MM.1S (cell line): ENCODE measurements around the gene PTX3.
A peak's percentile ranks its signal among the peaks of the same experiment; 100 is the strongest.

Source experiments
- DNase-seq: peaks from one replicate; pipeline ENCODE4 v3.0.0-alpha.2; 2015
- H2AFZ ChIP-seq: fragments of 300-600 bp; sonication (generic); 2 replicates; pipeline ENCODE4 v1.6.0; 2016; ENCODE audit warnings: antibody characterized with exemption, low read length
- H3F3A ChIP-seq: fragments of 300-600 bp; sonication (generic); 2 replicates; pipeline ENCODE4 v1.6.1; 2016; ENCODE audit warnings: mild to moderate bottlenecking, antibody characterized with exemption, low read length, moderate library complexity, mixed read lengths; ENCODE audit not compliant: insufficient read depth
- H3K27ac ChIP-seq: fragments of 300-600 bp; sonication (generic); 2 replicates; pipeline ENCODE4 v1.5.1; 2016; ENCODE audit warnings: mild to moderate bottlenecking, low read length
- H3K27me3 ChIP-seq: fragments of 300-600 bp; sonication (generic); replicated peaks from 2 replicates; pipeline ENCODE4 v1.6.0; 2016; ENCODE audit warnings: low read length; ENCODE audit not compliant: insufficient read depth
- H3K36me3 ChIP-seq: fragments of 300-600 bp; sonication (generic); replicated peaks from 2 replicates; pipeline ENCODE4 v1.6.1; 2016; ENCODE audit warnings: mild to moderate bottlenecking, low read length, mixed read lengths; ENCODE audit not compliant: insufficient read depth
- H3K4me1 ChIP-seq: fragments of 300-600 bp; sonication (generic); 2 replicates; pipeline ENCODE4 v1.6.1; 2016; ENCODE audit warnings: low read length, mixed read lengths
- H3K4me2 ChIP-seq: fragments of 300-600 bp; sonication (generic); 2 replicates; pipeline ENCODE4 v1.6.0; 2016; ENCODE audit warnings: low read depth, low read length
- H3K4me3 ChIP-seq: fragments of 300-600 bp; sonication (generic); 2 replicates; pipeline ENCODE4 v1.5.1; 2016; ENCODE audit warnings: low read length, mixed read lengths
- H3K79me2 ChIP-seq: fragments of 300-600 bp; sonication (generic); 2 replicates; pipeline ENCODE4 v1.6.1; 2016; ENCODE audit warnings: mixed run types, low read length, mixed read lengths
- H3K9ac ChIP-seq: fragments of 300-600 bp; sonication (generic); 2 replicates; pipeline ENCODE4 v1.6.1; 2016; ENCODE audit warnings: low read length, mixed read lengths
- H3K9me2 ChIP-seq: fragments of 300-600 bp; sonication (generic); replicated peaks from 2 replicates; pipeline ENCODE4 v1.6.1; 2016; ENCODE audit warnings: mild to moderate bottlenecking, low read length, mixed read lengths; ENCODE audit not compliant: insufficient read depth
- H3K9me3 ChIP-seq: fragments of 300-600 bp; sonication (generic); replicated peaks from 2 replicates; pipeline ENCODE4 v1.6.1; 2016; ENCODE audit warnings: mild to moderate bottlenecking, low read length, mixed read lengths; ENCODE audit not compliant: insufficient read depth
- H4K20me1 ChIP-seq: fragments of 300-600 bp; sonication (generic); 2 replicates; pipeline ENCODE4 v1.6.1; 2016; ENCODE audit warnings: mild to moderate bottlenecking, low read length, moderate library complexity, mixed read lengths; ENCODE audit not compliant: insufficient read depth
- EZH2 ChIP-seq: fragments of 300-600 bp; sonication (generic); optimal IDR thresholded peaks from 2 replicates; pipeline ENCODE3; 2017; ENCODE audit warnings: low read depth, mild to moderate bottlenecking, antibody characterized with exemption, low read length, mixed read lengths
- EZH2phosphoT487 ChIP-seq: fragments of 300-600 bp; sonication (generic); IDR thresholded peaks from 2 replicates; pipeline ENCODE4 v1.6.1; 2018; ENCODE audit warnings: antibody characterized with exemption, low read length
- TF ChIP-seq, protein P1 (sequence below): fragments of 300-600 bp; sonication (generic); IDR thresholded peaks from 2 replicates; pipeline ENCODE4 v1.5.1; 2016; ENCODE audit warnings: antibody characterized with exemption, low read length, mixed read lengths

PTX3 gene

DNA sequence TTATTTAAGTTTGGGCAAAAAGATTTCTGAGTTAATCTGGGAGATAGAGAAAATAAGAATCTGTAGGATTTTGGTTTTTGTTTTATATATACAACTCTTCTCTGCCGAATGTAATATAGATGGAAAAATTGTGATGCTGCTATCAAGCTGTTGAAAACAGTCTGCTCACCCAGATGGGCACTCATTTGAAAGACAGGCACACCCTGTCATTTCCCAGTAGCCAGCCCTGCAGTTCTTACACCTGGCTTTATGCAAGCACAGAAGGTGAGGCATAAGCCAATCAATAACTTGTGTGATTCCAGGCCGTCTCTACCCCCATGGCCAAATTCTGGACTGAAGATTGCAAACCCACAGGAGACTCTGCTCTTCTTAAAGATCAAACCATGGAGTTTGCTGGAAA, 27.1 kb upstream of the PTX3 start:
- Histone ChIP-seq H3K9me2 (no peaks in the 10 kb centered on the region), H3K4me2 (no peak overlapping the region), H3K4me1 (peaks cover 9% of the 10 kb centered on the region), H2AFZ (no peak overlapping the region), H3K27ac (no peak overlapping the region), H3K4me3 (no peak overlapping the region), H3K9ac (no peak overlapping the region), H3F3A (no peaks in the 10 kb centered on the region), H3K27me3 (no peaks in the 10 kb centered on the region), H3K36me3 (no peaks in the 10 kb centered on the region), H4K20me1 (no peaks in the 10 kb centered on the region), H3K79me2 (no peaks in the 10 kb centered on the region), H3K9me3 (no peaks in the 10 kb centered on the region)
- TF ChIP-seq EZH2, result no peak
- DNase-seq, result no peak

DNA sequence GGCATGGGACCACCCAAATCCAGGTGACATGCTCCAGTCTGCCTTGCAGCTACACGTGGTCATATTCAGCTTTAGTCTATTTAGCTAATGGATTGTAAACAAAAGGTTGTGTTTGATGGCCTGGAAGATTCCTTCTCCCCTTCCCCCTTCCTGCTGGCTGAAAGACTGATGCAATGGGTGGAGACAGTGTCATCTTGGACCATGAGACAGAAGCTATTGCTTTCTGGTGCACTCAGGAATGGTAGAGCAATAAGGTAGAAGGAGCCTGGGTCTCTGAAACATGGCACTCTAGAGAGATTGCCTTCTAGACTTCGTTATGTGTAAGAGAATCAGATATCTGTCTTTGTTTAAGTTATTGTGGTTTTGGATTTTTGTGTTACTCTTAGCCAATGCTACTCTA, 25.7 kb upstream of the PTX3 start:
- no peak overlapping the region for H3K9ac ChIP-seq
- no peaks in the 10 kb centered on the region for H3K79me2 ChIP-seq
- no peaks in the 10 kb centered on the region for H3K36me3 ChIP-seq
- H3K9me2 ChIP-seq, result no peaks in the 10 kb centered on the region
- no peaks in the 10 kb centered on the region for H3K27me3 ChIP-seq
- peaks cover 6% of the 10 kb centered on the region; the same call in 1 of the 2 replicates for H3F3A ChIP-seq
- no peak for DNase-seq
- H3K9me3 ChIP-seq, result no peaks in the 10 kb centered on the region
- no peak overlapping the region for H3K27ac ChIP-seq
- H4K20me1 ChIP-seq, result no peaks in the 10 kb centered on the region
- no peak overlapping the region for H2AFZ ChIP-seq
- H3K4me2 ChIP-seq, result no peak overlapping the region
- no peak overlapping the region for H3K4me3 ChIP-seq
- TF ChIP-seq, protein P1, sequence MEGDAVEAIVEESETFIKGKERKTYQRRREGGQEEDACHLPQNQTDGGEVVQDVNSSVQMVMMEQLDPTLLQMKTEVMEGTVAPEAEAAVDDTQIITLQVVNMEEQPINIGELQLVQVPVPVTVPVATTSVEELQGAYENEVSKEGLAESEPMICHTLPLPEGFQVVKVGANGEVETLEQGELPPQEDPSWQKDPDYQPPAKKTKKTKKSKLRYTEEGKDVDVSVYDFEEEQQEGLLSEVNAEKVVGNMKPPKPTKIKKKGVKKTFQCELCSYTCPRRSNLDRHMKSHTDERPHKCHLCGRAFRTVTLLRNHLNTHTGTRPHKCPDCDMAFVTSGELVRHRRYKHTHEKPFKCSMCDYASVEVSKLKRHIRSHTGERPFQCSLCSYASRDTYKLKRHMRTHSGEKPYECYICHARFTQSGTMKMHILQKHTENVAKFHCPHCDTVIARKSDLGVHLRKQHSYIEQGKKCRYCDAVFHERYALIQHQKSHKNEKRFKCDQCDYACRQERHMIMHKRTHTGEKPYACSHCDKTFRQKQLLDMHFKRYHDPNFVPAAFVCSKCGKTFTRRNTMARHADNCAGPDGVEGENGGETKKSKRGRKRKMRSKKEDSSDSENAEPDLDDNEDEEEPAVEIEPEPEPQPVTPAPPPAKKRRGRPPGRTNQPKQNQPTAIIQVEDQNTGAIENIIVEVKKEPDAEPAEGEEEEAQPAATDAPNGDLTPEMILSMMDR, result no peak
- TF ChIP-seq EZH2phosphoT487 (no peak), EZH2 (no peak)
- peaks cover 24% of the 10 kb centered on the region for H3K4me1 ChIP-seq

DNA sequence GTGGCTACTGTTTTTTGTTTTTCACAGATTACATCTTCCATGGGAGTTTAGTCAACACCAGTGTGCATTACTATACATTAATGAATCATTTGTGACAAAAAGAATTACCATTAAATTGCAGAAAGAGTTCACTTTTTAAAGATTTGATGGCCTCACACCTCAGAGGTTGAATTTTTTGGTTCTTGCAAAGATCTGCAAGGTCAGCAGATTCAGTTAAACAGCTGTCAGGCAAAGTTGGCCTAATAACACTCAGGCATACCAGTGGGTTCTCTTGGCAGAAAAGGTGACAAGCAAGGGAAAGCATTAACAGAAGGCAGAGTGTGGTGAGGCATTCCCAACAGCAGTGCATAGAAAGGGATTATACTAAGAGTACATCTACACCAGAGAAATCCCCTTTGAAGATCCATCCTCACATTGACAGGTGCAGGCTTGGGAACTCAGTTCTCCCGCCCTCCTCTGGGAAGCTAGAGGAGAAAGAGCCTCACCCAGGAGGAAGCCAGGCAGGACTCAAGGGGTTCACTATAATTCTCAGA, 24.3 kb upstream of the PTX3 start:
- H3F3A ChIP-seq, result peaks cover 15% of the 10 kb centered on the region
- no peaks in the 10 kb centered on the region for H3K27me3 ChIP-seq
- H3K9me3 ChIP-seq, result no peaks in the 10 kb centered on the region
- H3K4me2 ChIP-seq, result no peak overlapping the region
- no peaks in the 10 kb centered on the region for H3K79me2 ChIP-seq
- H3K36me3 ChIP-seq, result no peaks in the 10 kb centered on the region
- no peak overlapping the region for H3K27ac ChIP-seq
- H3K4me1 ChIP-seq, result peaks cover 38% of the 10 kb centered on the region
- H2AFZ ChIP-seq, result no peak overlapping the region
- TF ChIP-seq EZH2 (no peak), EZH2phosphoT487 (no peak)
- TF ChIP-seq, protein P1, result no peak
- H4K20me1 ChIP-seq, result no peaks in the 10 kb centered on the region
- H3K9ac ChIP-seq, result no peak overlapping the region
- H3K9me2 ChIP-seq, result no peaks in the 10 kb centered on the region
- no peak overlapping the region for H3K4me3 ChIP-seq
- peak; percentile 49 for DNase-seq

DNA sequence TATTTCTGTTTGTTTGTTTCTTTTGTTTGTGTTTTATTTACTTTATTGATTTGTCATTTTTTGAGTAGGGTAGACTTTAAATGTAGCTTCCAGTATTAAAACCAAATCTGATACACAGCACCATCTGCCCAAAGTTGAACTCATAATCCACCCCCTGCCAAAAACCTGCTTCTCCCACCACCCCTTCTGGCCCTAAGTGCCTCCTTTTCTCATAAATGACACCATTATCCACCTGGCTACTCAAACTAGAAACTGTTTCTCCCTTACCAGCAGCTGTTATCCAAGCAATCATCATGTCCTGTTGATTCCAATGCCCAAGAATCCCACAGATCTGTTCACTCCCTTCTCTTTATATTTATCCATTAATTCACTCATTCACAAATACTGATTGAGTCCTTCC, 21.8 kb upstream of the PTX3 start:
- H4K20me1 ChIP-seq, result no peaks in the 10 kb centered on the region
- TF ChIP-seq EZH2 (no peak), EZH2phosphoT487 (no peak)
- TF ChIP-seq, protein P1, result no peak
- H3K4me2 ChIP-seq, result no peak overlapping the region
- H3K4me3 ChIP-seq, result no peak overlapping the region
- no peaks in the 10 kb centered on the region for H3K9me2 ChIP-seq
- 0 out of 2 replicates have a peak overlapping the region, but pooled peaks have one; percentile 0 for H2AFZ ChIP-seq
- no peak overlapping the region for H3K27ac ChIP-seq
- H3K27me3 ChIP-seq, result no peaks in the 10 kb centered on the region
- no peak for DNase-seq
- no peaks in the 10 kb centered on the region for H3K36me3 ChIP-seq
- H3K9ac ChIP-seq, result no peak overlapping the region
- peaks cover 15% of the 10 kb centered on the region for H3F3A ChIP-seq
- peaks cover 40% of the 10 kb centered on the region for H3K4me1 ChIP-seq
- H3K79me2 ChIP-seq, result no peaks in the 10 kb centered on the region
- H3K9me3 ChIP-seq, result no peaks in the 10 kb centered on the region
